Psoas muscle (tissue), 8 donors: Measurements from ENCODE around the gene ARAP2. TPM values are rescaled to one million over a fixed set of nuclear protein-coding genes. Genes with fewer than 3 reads are reported as not detected.

ENCODE experiments used
- ATAC-seq, 4 donors: fragments of 200-7000 bp; cut with Tn5 transposase; one replicate each; pipeline ENCODE4 v1.9.1; 2020; ENCODE audit warnings: moderate library complexity in 3 of 4, mild to moderate bottlenecking in 2 of 4
- DNase-seq, 2 donors: peaks; one replicate each; pipeline ENCODE4 v3.0.0-alpha.2; 2020
- H3K27ac ChIP-seq: fragments of 200-600 bp; one replicate; pipeline ENCODE4 v1.8.0; 2022
- H3K27me3 ChIP-seq, 3 donors: fragments of 200-600 bp in 1 of 3; one replicate each; pipeline versions ENCODE4 v1.6.1 to v1.8.0; 2013 to 2022; ENCODE audit warnings: low read length in 2 of 3, mild to moderate bottlenecking in 2 of 3, moderate library complexity in 1 of 3; ENCODE audit not compliant: insufficient read depth in 3 of 3
- H3K36me3 ChIP-seq, 2 donors: fragments of 200-600 bp in 1 of 2; one replicate each; pipeline versions ENCODE4 v1.6.1 to v1.8.0; 2013 to 2022; ENCODE audit warnings: low read depth in 1 of 2, mild to moderate bottlenecking in 1 of 2, moderate library complexity in 1 of 2; ENCODE audit not compliant: insufficient read depth in 1 of 2
- H3K4me1 ChIP-seq: fragments of 200-600 bp; one replicate; pipeline ENCODE4 v1.8.0; 2022
- H3K4me3 ChIP-seq: fragments of 200-600 bp; one replicate; pipeline ENCODE4 v1.8.0; 2022; ENCODE audit warnings: mild to moderate bottlenecking
- H3K9me3 ChIP-seq: fragments of 200-600 bp; one replicate; pipeline ENCODE4 v1.8.0; 2022
- CTCF ChIP-seq: fragments of 200-600 bp; IDR thresholded peaks from one replicate; pipeline ENCODE4 v1.8.0; 2022; ENCODE audit warnings: antibody characterized with exemption
- WGBS, 3 donors: extraction: QIAGEN DNeasy Blood & Tissue Kit; methylation state at CpG; one replicate each; pipeline versions ENCODE4 v1.1.6 to v1.1.7; 2013; 5-methylcytosine and 5-hydroxymethylcytosine counted together
- intact Hi-C, 2 donors: fragments of 100-400 bp; cut with DNase I; formaldehyde crosslinking; loops; one replicate each; pipeline versions ENCODE4 v1.11.0 to v1.14.2; 2022
- polyA plus RNA-seq, 3 donors: library from polyadenylated mRNA; stranded (reverse); fragments of 200-250 nt; gene quantifications; one replicate each; pipeline ENCODE4 v1.2.3, GENCODE V29; 2013
- total RNA-seq, 4 donors: library from RNA; stranded (reverse); fragmentation: NEBNext Ultra II Directional in 2 of 4; extraction: Animal tissue kit (Norgen Biotek cat#: 25700) in 2 of 4; gene quantifications; one replicate each; pipeline versions ENCODE4 v1.2.1 to v1.2.4, GENCODE V29; 2021 to 2023
- donor health status: healthy with polysubstance abuse.
- donor health status: DM: no; HTN: no; CAD: no; lungs with moderate emphysema.
- donor health status: Bipolar disorder and iron deficiency.
- donor health status: healthy.
- donor health status: DM: yes; HTN: yes; CAD: no.
- donor health status: DM: no; HTN: no; CAD: no.
- donor health status: DM: no; HTN: no; CAD: no.
- donor health status: DM: yes; HTN: yes; CAD: no.

Gene ARAP2
- total and polyA plus RNA-seq, 7 donors, result 0.11 to 2.7 (median 1.4) TPM

GRCh38 chr4:36267486-36268268 is 23.4 kb upstream of the ARAP2 start:
- intact Hi-C loops, result no loop called here
- Histone ChIP-seq H3K4me1 (no peaks in the 10 kb centered on the region), H3K36me3 (no peaks in the 10 kb centered on the region), H3K27ac (no peak overlapping the region), H3K4me3 (no peak overlapping the region), H3K9me3 (no peaks in the 10 kb centered on the region), H3K27me3 (no peaks in the 10 kb centered on the region)
- no peak for DNase-seq
- no peak for ATAC-seq
- WGBS, 3 donors, result 51 to 68% (median 57%) methylated on average over 2 of the region's 2 CpGs
- TF ChIP-seq CTCF, result no peak

DNA sequence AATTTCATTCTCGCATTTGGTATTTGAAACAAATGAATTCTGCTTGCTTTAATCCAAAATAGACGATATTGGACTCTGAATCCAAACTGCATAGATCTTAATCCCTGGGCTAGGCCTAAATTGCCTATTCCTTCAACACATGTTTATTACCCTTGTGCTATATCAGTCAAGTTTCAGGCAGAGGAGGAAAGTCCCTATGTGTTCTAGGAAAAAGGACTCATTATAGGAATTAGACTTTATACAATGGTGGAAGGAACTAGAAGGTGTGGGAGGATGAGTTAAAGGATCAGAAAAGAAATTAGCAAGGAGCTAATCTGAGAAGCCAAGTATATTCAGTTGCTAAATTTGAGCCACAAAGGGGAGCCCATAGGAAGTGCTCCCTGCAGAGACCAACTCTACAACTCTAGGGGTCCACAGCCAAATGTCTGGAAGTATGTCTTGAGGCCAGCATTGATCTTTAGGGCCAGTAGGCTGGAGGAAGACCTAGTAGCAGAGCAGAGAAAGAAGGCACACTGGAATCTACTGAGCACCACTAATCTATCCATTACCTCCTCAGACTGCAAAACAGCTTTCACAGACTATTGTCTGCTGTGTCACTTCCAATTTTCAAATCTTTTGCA is 20.0 kb upstream of the ARAP2 start:
- no peak overlapping the region for H3K27ac ChIP-seq
- H3K9me3 ChIP-seq, result no peaks in the 10 kb centered on the region
- intact Hi-C loops, result no loop called here
- H3K27me3 ChIP-seq, result no peaks in the 10 kb centered on the region
- no peak for DNase-seq
- no peak for TF ChIP-seq CTCF
- ATAC-seq, result no peak
- WGBS, 3 donors, result 68 to 73% (median 71%) methylated on average over 2 of the region's 2 CpGs
- H3K4me1 ChIP-seq, result no peaks in the 10 kb centered on the region
- no peaks in the 10 kb centered on the region for H3K36me3 ChIP-seq
- no peak overlapping the region for H3K4me3 ChIP-seq

- Histone ChIP-seq H3K4me1 (no peaks in the 10 kb centered on the region), H3K9me3 (no peaks in the 10 kb centered on the region), H3K36me3 (no peaks in the 10 kb centered on the region), H3K27me3 (no peaks in the 10 kb centered on the region), H3K27ac (no peak overlapping the region), H3K4me3 (no peak overlapping the region)
- DNase-seq (no peak), ATAC-seq (no peak)
- no peak for TF ChIP-seq CTCF
- intact Hi-C loops, result no loop called here
- 34 to 57% (median 46%) methylated on average over 5 of the region's 5 CpGs for WGBS, 3 donors
Measured at GRCh38 chr4:36260731-36261130, 16.4 kb upstream of the ARAP2 start.

DNA sequence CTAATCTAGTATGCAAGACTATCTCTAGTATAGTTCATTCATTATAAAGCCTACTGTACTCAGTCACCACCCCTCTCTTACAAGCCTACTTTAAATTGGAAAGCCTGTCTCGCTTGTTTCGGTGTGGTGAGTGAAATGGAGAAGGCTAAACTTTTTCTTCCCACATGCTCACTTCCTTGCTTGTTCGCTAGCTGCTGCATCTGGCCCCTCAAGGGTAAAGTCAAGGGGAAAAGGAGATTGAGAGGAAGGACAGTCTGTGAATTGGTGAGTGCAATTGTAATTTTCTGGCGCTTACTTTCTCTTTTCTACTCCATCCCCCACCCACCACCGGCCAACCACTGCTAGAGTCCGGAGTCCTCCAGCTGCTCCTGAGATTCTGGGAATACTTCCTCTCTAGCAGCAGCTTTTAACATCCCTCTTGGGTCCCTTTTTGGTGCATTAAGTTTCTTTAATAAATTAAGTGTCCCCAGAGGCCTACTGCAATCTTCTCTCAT is 12.1 kb upstream of the ARAP2 start:
- no peaks in the 10 kb centered on the region for H3K9me3 ChIP-seq
- 18 to 19% (median 19%) methylated on average over 6 of the region's 6 CpGs for WGBS, 3 donors
- no peak for ATAC-seq
- DNase-seq, result peak in 1 of 2 donors; percentile 47
- H3K27me3 ChIP-seq, result no peaks in the 10 kb centered on the region
- H3K4me1 ChIP-seq, result no peaks in the 10 kb centered on the region
- H3K27ac ChIP-seq, result no peak overlapping the region
- H3K4me3 ChIP-seq, result no peak overlapping the region
- TF ChIP-seq CTCF, result no peak
- intact Hi-C loops, result no loop called here
- H3K36me3 ChIP-seq, result no peaks in the 10 kb centered on the region
